GM18951 (cell line): ENCODE data around the gene SOAT2.

Experiments used
- POLR2A ChIP-seq: IDR thresholded peaks from 4 replicates; pipeline ENCODE4 v1.6.1; 2011; ENCODE audit warnings: mild to moderate bottlenecking; ENCODE audit not compliant: insufficient read length, insufficient read depth; ENCODE audit errors: extremely low read depth
- in situ Hi-C: fragments of 300-500 bp; cut with MboI; formaldehyde crosslinking; loops from one replicate; pipeline ENCODE4 v1.12.0; 2022; ENCODE audit warnings: low sequenced_read_pairs, mixed read lengths, inconsistent platforms; ENCODE audit not compliant: unreplicated experiment

Gene SOAT2

GRCh38 chr12:53068811-53069585, 34.3 kb upstream of the SOAT2 start:
- no peak for TF ChIP-seq POLR2A
- in situ Hi-C loops: no loop called here

DNA sequence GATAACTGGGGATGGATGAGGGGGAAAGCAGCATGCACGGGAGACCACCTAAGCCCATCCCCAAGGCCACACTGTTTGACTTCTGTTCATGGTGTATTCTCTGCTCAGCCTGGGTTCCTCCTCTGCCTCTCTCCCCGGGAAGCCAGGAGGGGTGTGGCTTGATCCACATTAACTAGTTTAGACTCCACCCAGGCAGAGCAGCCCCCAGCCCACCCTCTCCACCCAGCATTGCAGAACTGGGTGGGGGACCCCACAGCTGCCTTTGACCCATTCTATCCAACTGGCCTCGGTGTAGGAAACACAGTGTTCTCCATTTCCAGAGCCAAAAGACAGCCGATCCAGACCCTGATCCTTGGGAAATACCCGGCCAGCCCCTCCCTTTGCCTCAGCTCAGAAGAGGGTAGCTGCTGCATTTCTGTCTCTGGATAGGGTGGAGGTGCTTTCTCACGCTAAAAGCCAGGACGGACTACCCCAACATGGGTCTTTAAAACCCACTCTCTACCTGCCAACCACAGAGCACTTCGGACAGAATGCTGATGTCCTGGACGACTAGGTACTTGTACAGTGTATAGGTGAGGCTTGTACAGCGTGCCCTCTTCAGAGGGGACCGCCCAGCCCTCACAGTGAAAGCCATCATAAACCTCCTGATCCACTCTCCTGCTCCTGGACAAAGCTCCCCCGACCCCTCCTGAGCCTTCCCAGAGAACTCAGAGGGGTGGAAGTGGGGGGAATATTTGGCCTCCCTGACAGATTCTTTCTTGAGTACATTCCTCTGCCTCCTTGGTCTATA, 33.5 kb upstream of the SOAT2 start:
- in situ Hi-C loops: no loop called here
- TF ChIP-seq POLR2A: no peak

GRCh38 chr12:53070877-53071492, 32.3 kb upstream of the SOAT2 start:
- in situ Hi-C loops: no loop called here
- TF ChIP-seq POLR2A: no peak

GRCh38 chr12:53071591-53072551, 31.4 kb upstream of the SOAT2 start:
- in situ Hi-C loops: no loop called here
- no peak for TF ChIP-seq POLR2A

GRCh38 chr12:53073881-53074280, 29.4 kb upstream of the SOAT2 start:
- in situ Hi-C loops: no loop called here
- no peak for TF ChIP-seq POLR2A

GRCh38 chr12:53074283-53074998, 28.8 kb upstream of the SOAT2 start:
- TF ChIP-seq POLR2A: no peak
- in situ Hi-C loops: no loop called here

DNA sequence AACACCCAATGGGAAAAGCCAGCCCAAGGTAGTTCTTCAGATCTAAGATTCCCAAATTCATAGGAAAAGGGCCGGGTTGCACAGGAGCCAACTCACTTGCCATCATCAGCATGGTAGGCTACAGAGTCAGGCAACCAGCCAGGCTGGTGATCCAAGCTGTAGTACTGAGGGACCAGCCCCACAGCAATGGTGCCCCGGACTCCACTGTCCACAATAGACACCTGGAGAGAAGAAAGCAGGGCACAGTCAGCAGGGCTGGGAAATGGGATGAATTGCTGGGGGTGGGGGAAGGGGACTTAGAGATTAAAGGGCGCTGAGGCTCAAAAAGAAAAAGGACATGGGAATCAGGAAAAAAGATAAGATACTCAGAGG, 28.3 kb upstream of the SOAT2 start:
- no peak for TF ChIP-seq POLR2A
- in situ Hi-C loops: no loop called here

- no peak for TF ChIP-seq POLR2A
- in situ Hi-C loops: no loop called here
Observed at GRCh38 chr12:53076461-53076860, 26.8 kb upstream of the SOAT2 start.

DNA sequence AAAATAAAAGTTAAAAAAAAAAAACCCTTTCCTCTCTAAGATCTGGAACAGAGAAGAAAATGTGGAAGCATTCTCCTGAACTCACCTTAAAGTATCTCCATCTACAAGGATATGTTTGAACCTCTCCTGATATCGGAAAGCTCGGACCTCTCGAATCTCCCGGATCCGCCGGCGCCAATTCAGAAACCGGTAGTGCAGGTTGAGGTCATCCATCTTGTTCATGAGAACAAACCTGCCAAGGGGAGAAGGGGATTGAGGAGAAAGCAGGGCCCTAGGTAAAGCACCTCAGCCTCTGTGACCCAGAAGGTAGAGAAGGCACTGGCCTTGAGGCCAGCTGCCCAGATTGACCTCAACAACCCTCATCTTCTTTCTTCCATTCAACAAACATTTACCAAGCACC, 26.3 kb upstream of the SOAT2 start:
- in situ Hi-C loops: no loop called here
- TF ChIP-seq POLR2A: no peak

DNA sequence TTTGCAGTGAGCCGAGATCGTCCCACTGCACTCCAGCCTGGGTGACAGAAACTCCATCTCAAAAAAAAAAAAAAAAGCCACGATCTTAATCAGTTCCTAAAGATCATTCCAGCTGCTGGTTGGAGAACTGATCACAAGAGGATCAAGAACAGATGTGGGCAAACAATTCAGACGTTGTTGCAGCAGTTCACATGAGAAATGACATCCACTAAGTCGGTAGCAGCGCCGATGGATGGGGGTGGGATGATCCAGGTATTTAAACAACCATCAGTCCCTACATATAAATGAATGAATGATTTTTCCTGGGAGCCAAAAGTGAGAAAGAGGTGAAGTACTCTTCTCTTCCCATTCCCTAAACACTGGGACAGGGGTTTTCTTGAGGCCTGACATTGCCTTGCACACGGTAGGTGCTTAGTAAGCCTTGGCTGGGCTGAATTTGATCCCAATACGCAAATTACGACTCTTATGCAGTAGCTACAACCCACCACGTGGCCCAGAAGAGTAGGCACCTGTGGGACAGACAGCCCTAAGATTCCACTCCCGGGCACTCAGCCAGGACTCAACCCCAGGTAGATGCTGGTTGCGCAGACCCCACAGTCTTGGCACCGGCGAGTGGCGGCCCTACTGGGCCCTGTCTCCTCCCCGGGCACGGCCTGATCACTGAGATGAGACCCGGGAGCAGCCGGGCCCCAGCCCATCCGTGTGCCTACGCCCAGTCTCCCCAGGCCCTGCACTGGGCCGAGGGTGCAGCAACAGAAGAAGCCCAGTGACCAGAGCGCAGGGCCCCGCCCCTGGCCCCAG, 24.7 kb upstream of the SOAT2 start:
- in situ Hi-C loops: no loop called here

More for the DNA sequence above, 24.7 kb upstream of the SOAT2 start:
- no peak for TF ChIP-seq POLR2A
